Measurements from ENCODE around the gene PRKCB. TPM values are rescaled to one million over a fixed set of nuclear protein-coding genes. Genes with fewer than 3 reads are reported as not detected.

The PRKCB gene
- 0.13 to 0.34 TPM (median 0.15 TPM) in 5 replicates for total RNA-seq (2022; extraction: Qiagen RNA extraction)

GRCh38 chr16:23835390-23836077 lies at the start of gene PRKCB:
Gene PRKCB (plus strand): TSS chr16:23835983.

GRCh38 chr16:24255456-24256371 lies 419.9 kb downstream of the PRKCB start, which contains the start of gene CACNG3:
Gene CACNG3 (plus strand): TSS chr16:24256335. CDS start chr16:24256755, 420 bp downstream.

Other genes with a start within 250 kb of the PRKCB start
- 149 to 205 TPM (median 188 TPM) in 5 replicates for gene NDUFAB1, start 239.7 kb upstream of the PRKCB start, total RNA-seq (2022; extraction: Qiagen RNA extraction)
- gene PALB2, start 194.7 kb upstream of the PRKCB start, total RNA-seq (2022; extraction: Qiagen RNA extraction) = 9.0 to 12.1 TPM (median 10.7 TPM) in 5 replicates
- gene DCTN5, start 194.5 kb upstream of the PRKCB start, total RNA-seq (2022; extraction: Qiagen RNA extraction) = 69.9 to 75.9 TPM (median 72.8 TPM) in 5 replicates
- gene PLK1, start 157.1 kb upstream of the PRKCB start, total RNA-seq (2022; extraction: Qiagen RNA extraction) = 150 to 164 TPM (median 157 TPM) in 5 replicates
- gene ERN2, start 122.8 kb upstream of the PRKCB start, total RNA-seq (2022; extraction: Qiagen RNA extraction) = not detected in 5 replicates
- gene CHP2, start 81.0 kb upstream of the PRKCB start, total RNA-seq (2022; extraction: Qiagen RNA extraction) = 0.05 to 0.06 TPM in 2 of 5 replicates, not detected in the others

All from A549 treated with Hydrocortisone at 1 μM for 4 hours (cell line).